Activated CD8-positive, alpha-beta T cell treated with anti-CD3 and anti-CD28 coated beads, Interleukin-2, amount 10 ng/mL, durations not matched to agents 7 days and 5 days (primary cell): Measurements from ENCODE around the gene PLEKHG3. TPM values are rescaled to one million over a fixed set of nuclear protein-coding genes. Genes with fewer than 3 reads are reported as not detected.

Source experiments
- microRNA-seq: library from miRNA; unstranded; fragments of <30 nt; microRNA quantifications from one replicate; pipeline ENCODE4 v1.2.0, GENCODE V29; 2022
- total RNA-seq, 2 experiments: library from RNA; stranded (reverse); gene quantifications; one replicate each; pipeline ENCODE4 v1.2.3, GENCODE V29; 2021

The PLEKHG3 gene
- total RNA-seq, 2 experiments from 2014 or later = 7.3 to 7.8 TPM

Small RNAs within 50 kb of the gene (microRNA-seq; reads per million reads assigned to microRNA genes)
- gene MIR7855 = not detected

Other genes starting within 250 kb of the PLEKHG3 start
- 1 to 10 TPM; 1.9 to 2.1 TPM for gene AKAP5, start 238.9 kb upstream of the PLEKHG3 start, total RNA-seq
- gene ZBTB25, start 200.6 kb upstream of the PLEKHG3 start, total RNA-seq = 10 to 100 TPM; 26.2 to 28.2 TPM
- gene ZBTB1, start 199.7 kb upstream of the PLEKHG3 start, total RNA-seq = 10 to 100 TPM; 58.3 to 61.7 TPM
- 1 to 10 TPM; 1.7 to 2.2 TPM for gene HSPA2, start 163.7 kb upstream of the PLEKHG3 start, total RNA-seq
- gene PPP1R36, start 154.5 kb upstream of the PLEKHG3 start, total RNA-seq = under 1 TPM; 0.21 to 0.47 TPM
- not detected for gene SPTB, start 175.5 kb downstream of the PLEKHG3 start, total RNA-seq
- 10 to 100 TPM; 62.4 to 72.2 TPM for gene CHURC1, start 210.0 kb downstream of the PLEKHG3 start, total RNA-seq
- not detected for gene GPX2, start 238.3 kb downstream of the PLEKHG3 start, total RNA-seq